NCI-H226 (cell line): Measurements from ENCODE around the gene YDJC.
"Not testable (repeated sequence)": the region's sequence is repeated elsewhere in the genome, so short reads cannot be mapped to it uniquely, and the experiment has no call there.

Source experiments
- DNase-seq: peaks from one replicate; pipeline ENCODE4 v3.0.0-alpha.2; 2015

Gene YDJC

DNA sequence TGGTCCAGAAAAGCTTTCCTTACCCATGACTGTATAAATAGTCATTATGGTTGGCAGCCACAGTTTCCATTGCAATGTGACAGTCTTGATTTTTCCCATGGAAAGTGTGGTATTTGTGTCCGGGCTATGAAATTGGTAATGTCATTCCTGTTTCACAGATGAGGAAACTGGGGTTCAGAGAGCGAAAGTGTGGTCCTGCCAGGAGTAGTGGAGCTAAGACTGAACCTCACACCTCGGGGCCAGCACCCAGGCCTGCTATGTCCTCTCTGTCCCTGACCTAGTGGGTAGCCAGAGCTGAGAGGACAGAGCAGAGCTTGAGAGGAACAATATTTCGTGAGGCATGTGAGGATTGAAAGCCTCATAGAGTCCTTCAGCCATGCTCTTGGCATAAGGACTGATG lies 1.2 kb upstream of the YDJC start:
- no peak for DNase-seq

GRCh38 chr22:21628386-21629254 lies 1.2 kb downstream of the YDJC start:
- DNase-seq: no peak

- no peak for DNase-seq
These were observed 2.9 kb downstream of the YDJC start for GRCh38 chr22:21626735-21627469.

GRCh38 chr22:21626073-21626734 lies 3.6 kb downstream of the YDJC start:
- DNase-seq: no peak

- DNase-seq: no peak
These were observed 4.7 kb downstream of the YDJC start for GRCh38 chr22:21624880-21625791.

DNA sequence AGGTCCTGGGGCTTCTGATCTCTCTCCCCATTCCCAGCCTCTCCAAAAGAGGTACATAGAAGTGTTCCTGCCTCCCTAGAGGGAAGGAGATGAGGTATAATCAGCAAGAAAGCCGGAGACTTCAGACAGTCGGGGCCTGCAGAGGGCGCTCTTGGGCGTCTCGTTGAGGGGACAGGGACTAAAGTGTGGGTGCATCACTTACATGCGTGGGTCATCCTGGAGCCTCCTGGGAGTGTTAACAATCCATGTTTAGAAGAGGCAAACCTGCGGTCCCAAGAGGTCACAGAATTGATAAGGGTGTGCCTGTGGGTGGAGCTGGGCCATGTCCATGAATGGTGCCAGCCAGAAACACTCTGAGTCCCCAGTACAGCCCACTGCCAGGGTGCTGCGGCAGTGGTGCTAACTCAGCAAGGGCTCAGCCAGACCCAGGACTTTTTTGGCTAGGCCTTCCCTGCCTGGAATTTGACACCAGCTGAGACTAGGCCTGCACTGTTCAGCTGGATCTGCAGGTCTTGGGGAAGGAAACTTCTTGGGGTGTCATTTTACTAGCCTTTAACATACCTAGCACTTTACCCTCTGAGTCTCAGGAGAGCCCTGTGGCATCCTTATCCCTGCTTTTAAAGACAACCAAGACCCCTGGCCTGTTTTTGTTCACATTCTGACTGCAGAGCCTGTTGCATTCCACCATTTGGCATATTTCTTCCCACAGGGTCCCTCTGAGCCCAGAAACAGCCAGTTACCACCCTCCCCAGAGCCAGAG lies 5.5 kb downstream of the YDJC start:
- DNase-seq: no peak

DNA sequence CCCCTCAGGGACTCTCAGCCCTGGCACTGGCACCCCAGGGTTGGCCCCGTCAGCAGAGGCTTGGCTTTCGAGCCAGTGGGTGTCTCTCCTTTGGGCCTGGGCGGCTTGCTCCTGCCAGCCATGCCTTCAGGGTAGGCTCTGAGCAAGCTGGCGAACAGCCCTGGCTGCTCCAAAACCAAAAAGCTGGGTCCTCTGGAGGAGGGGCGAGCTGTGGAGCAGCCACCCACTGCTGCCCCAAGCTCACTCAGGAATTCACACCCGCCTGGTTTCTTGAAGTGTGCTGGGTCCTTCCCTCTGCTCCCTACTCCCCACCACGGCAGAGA lies 6.2 kb downstream of the YDJC start:
- DNase-seq: no peak

DNA sequence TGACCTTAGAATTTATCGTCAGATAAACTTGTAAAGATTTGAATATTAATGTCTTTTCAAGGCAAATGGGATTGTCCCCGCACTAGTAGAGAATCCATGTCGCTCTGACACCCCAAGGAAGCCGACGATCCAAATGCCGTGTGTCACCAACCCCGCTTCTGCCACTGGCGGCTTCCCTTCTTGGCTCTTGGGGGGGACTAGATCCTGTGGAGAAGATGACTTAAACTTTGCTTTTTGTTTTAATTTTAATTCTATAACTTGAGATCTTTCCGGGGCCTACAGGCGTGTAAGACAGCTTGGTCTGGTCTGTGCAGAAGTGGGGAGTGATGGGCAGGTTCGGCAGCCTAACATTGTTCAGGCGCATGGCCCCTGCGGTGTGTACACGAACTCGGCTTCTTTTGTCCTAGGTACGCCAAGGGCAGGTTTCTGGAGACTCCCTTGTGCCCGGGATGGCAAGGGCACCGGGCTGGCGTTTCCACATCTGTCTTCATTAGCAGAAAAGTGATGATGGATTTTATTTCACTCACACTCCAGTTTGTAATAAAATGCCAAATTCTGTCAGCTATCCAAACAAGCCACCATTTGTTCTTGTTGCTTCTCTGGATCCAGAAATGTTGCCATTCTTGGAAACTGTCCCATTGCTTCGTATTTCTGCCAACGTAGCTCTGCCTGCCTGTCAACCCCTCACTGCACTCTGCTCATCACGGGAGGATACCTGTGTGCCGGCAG lies 6.7 kb downstream of the YDJC start:
- DNase-seq: no peak

- DNase-seq: no peak
These were observed 7.6 kb downstream of the YDJC start for GRCh38 chr22:21622011-21622918.

DNA sequence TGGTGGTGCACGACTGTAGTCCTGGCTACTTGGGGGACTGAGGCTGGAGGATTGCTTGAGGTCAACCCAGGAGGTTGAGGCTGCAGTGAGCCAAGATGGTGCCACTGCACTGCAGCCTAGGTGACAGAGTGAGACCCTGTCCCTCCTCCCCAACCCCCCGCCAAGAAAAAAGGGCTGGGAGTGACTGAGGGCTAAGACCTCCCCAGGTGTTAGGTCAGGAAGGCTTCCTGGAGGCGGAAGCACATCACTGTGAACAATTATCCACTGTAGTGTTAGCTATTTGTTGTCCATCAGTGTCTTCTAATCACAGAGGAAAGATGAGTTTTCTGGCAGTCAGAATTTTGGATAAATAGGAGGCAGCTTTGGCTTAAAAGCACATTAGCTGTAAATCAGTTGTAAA lies 8.8 kb downstream of the YDJC start:
- no peak for DNase-seq

GRCh38 chr22:21617337-21617736 lies 12.5 kb downstream of the YDJC start:
- DNase-seq: not testable (repeated sequence)

DNA sequence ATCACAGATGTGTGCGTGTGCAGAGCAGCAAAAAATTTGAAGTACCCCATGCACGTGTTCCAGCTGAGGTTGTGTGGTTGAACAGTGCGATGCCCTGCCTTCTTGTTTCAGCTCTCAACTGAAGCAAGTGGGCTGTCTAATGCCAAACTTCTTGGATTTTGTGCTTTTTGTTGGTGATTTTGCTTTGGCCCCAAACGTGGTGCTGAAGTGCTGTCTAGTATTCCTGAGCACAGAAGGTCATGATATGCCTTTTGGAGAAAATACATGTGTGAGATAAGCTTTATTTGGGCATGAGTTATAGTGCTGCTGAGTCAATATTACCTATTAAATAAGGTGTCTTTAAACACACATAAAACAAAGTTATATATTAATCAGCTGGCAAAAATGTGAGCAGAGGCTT lies 14.1 kb downstream of the YDJC start:
- DNase-seq: no peak

DNA sequence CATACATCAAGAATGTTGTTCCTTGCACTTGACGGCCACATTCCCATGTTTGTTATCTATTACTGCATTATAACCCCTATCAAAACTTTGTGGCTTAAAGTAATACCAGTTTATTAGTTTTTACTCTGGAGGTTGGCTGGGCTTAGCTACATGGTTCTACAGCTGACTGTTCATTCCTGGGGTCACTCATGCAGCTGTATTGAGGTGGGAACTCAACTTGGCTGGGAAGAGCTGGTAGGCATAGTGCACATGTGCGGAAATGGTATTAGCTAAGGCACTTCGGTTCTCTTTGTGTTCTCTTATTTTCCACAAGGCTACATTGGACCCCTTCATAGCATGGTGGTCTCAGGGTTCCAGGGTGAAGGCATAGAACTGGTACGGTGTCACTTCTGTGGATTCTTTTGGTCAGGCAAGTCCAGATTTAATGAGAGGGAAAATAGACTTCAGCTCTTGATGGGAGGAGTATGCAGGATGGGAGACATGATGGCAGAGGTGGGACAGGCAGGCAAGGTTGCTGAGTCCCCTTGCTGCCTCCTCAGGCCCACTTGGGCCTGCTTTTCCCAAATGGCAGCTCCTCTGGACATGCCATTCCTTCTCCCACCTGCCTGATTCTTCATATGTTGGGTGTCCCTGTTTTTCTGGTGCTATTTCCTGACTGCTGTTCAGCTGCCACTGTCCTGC lies 16.1 kb downstream of the YDJC start:
- DNase-seq: no peak

- no peak for DNase-seq
These were observed 17.0 kb downstream of the YDJC start for GRCh38 chr22:21612858-21613257.

DNA sequence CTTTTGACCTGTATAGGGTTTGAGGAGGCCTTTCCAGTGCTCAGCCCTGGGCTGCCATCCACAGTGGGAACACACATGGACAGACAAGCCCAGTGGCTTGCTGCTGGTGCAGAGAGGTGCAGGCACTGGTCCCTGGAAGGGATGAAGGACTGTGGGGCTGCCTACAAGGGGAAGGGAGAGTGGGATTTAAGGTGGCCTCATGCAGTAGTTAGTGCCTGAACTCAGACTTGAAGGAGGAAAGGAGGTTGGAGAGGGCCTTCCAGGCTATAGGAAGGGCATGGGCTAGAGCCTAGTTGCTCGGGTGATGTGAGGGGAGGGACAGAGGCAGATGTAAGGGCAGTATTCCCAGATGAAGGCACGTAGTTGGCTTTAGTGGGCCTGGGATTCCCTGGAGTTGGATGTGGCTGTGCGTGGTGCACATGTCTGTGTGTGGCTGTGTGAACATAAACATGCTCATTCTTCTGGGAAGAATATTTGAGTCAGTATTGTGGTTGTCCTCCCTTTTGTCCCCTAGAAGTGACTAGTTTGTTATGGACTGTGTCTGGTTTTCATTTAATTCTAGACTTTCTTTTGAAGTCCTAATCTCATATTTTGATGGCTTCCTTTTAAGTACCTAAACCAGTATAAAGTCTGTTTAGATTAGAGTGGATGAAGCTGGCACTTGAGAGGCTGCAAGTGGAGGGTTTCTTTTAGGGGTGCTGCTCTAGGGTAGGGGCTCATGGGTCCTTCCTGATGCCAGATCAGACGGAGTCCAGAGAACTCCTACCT lies 18.4 kb downstream of the YDJC start:
- DNase-seq: no peak

GRCh38 chr22:21609556-21610157 lies 20.2 kb downstream of the YDJC start:
- DNase-seq: not testable (repeated sequence)

- no peak for DNase-seq
These were observed 23.0 kb downstream of the YDJC start for GRCh38 chr22:21606775-21607174.

- DNase-seq: no peak
These were observed 23.8 kb downstream of the YDJC start for GRCh38 chr22:21605887-21606564.
